HG02852 (cell line): Measurements from ENCODE around the gene SRP68.

Experiments
- ATAC-seq: cut with Tn5 transposase; IDR thresholded peaks from one replicate; pipeline ENCODE4 v1.9.1; 2021; ENCODE audit warnings: mild to moderate bottlenecking, moderate library complexity; ENCODE audit not compliant: unreplicated experiment

The SRP68 gene

GRCh38 chr17:76000755-76001521, 71.4 kb downstream of the SRP68 start, which contains the start of gene CDK3:
TSS of gene CDK3 (plus strand) at chr17:76000855. CDS start at chr17:76001426, 571 bp downstream.
- ATAC-seq = no peak

GRCh38 chr17:76000016-76000754, 72.1 kb downstream of the SRP68 start:
- no peak for ATAC-seq

GRCh38 chr17:75998327-75998795, 74.0 kb downstream of the SRP68 start:
- no peak for ATAC-seq

- ATAC-seq = no peak
Measured at GRCh38 chr17:75996665-75997590, 75.4 kb downstream of the SRP68 start.

GRCh38 chr17:75995385-75995925, 76.9 kb downstream of the SRP68 start:
- no peak for ATAC-seq

GRCh38 chr17:75994802-75995370, 77.4 kb downstream of the SRP68 start:
- ATAC-seq = no peak

- no peak for ATAC-seq
Measured at GRCh38 chr17:75991396-75991795, 80.9 kb downstream of the SRP68 start.
